Suprapubic skin (tissue), 4 donors: ENCODE data around the gene CCDC9. TPM values are rescaled to one million over a fixed set of nuclear protein-coding genes. Genes with fewer than 3 reads are reported as not detected.

Source experiments
- DNase-seq, 2 donors: peaks; one replicate each; pipeline ENCODE4 v3.0.0-alpha.2; 2019; ENCODE audit warnings: low spot score in 2 of 2
- H3K27ac ChIP-seq: fragments of 200-600 bp; sonication (generic); one replicate; pipeline ENCODE4 v1.5.1; 2019
- H3K27me3 ChIP-seq: fragments of 200-600 bp; sonication (generic); one replicate; pipeline ENCODE4 v1.5.1; 2019
- H3K36me3 ChIP-seq: fragments of 200-600 bp; sonication (generic); one replicate; pipeline ENCODE4 v1.5.1; 2019
- H3K4me1 ChIP-seq: fragments of 200-600 bp; sonication (generic); one replicate; pipeline ENCODE4 v1.5.1; 2019
- H3K4me3 ChIP-seq: fragments of 200-600 bp; sonication (generic); one replicate; pipeline ENCODE4 v1.5.1; 2019; ENCODE audit warnings: mild to moderate bottlenecking
- H3K9me3 ChIP-seq: fragments of 200-600 bp; sonication (generic); one replicate; pipeline ENCODE4 v1.5.1; 2019
- CTCF ChIP-seq, 2 donors: fragments of 200-600 bp in 1 of 2; fragments of 450-650 bp in 1 of 2; sonication (generic) in 1 of 2; IDR thresholded peaks; one replicate each; pipeline ENCODE4 v1.5.1; 2016 to 2019; ENCODE audit warnings: antibody characterized with exemption in 2 of 2, mild to moderate bottlenecking in 1 of 2, moderate library complexity in 1 of 2
- EP300 ChIP-seq: sonication (generic); formaldehyde crosslinking; IDR thresholded peaks from one replicate; pipeline ENCODE4 v1.6.1; 2017; ENCODE audit warnings: antibody characterized with exemption
- POLR2A ChIP-seq, 2 donors: fragments of 450-650 bp; IDR thresholded peaks; one replicate each; pipeline ENCODE4 v1.6.1; 2017; ENCODE audit warnings: antibody characterized with exemption in 2 of 2, mild to moderate bottlenecking in 2 of 2, moderate library complexity in 2 of 2
- POLR2AphosphoS5 ChIP-seq, 3 donors: sonication (generic); formaldehyde crosslinking; IDR thresholded peaks; one replicate each; pipeline ENCODE4 v1.6.1; 2017; ENCODE audit warnings: antibody characterized with exemption in 3 of 3
- WGBS: methylation state at CpG from one replicate; pipeline ENCODE4 v1.1.5; 2018; 5-methylcytosine and 5-hydroxymethylcytosine counted together
- total RNA-seq, 4 donors: library from RNA; depleted of rRNA; stranded (reverse); fragments of >200 nt; gene quantifications; one replicate each; pipeline ENCODE4 v1.1.0, GENCODE V29; 2016

Gene CCDC9
- total RNA-seq, 4 donors from 2014 or later = 24.6 to 33.2 (median 27.4) TPM

GRCh38 chr19:47306303-47306702 is 50.0 kb downstream of the CCDC9 start:
- DNase-seq = no peak
- Histone ChIP-seq H3K36me3 (no peaks in the 10 kb centered on the region), H3K4me1 (peaks cover 11% of the 10 kb centered on the region), H3K27me3 (peaks cover 9% of the 10 kb centered on the region), H3K27ac (no peak overlapping the region), H3K4me3 (no peak overlapping the region), H3K9me3 (no peaks in the 10 kb centered on the region)
- TF ChIP-seq POLR2AphosphoS5 (IDR thresholded peaks at IDR 0.05) = no peak
- TF ChIP-seq EP300 = no peak
- no peak for TF ChIP-seq POLR2A (IDR thresholded peaks at IDR 0.05)
- TF ChIP-seq CTCF (IDR thresholded peaks at IDR 0.05) = no peak
- WGBS = 88% methylated on average over 3 of the region's 3 CpGs

GRCh38 chr19:47309038-47309437 is 52.7 kb downstream of the CCDC9 start:
- Histone ChIP-seq H3K9me3 (no peaks in the 10 kb centered on the region), H3K27me3 (peaks cover 13% of the 10 kb centered on the region), H3K4me1 (peaks cover 11% of the 10 kb centered on the region), H3K36me3 (no peaks in the 10 kb centered on the region), H3K4me3 (no peak overlapping the region), H3K27ac (no peak overlapping the region)
- no peak for DNase-seq
- TF ChIP-seq POLR2AphosphoS5 (IDR thresholded peaks at IDR 0.05) (no peak), EP300 (no peak)
- WGBS = 42% methylated on average over 8 of the region's 8 CpGs

- WGBS = 44% methylated on average over 12 of the region's 12 CpGs
- DNase-seq = no peak
- TF ChIP-seq POLR2A (IDR thresholded peaks at IDR 0.05) (no peak), CTCF (IDR thresholded peaks at IDR 0.05) (no peak), POLR2AphosphoS5 (IDR thresholded peaks at IDR 0.05) (no peak)
- Histone ChIP-seq H3K4me3 (peak within 1 kb of the TSS; percentile 12), H3K9me3 (no peaks in the 10 kb centered on the region), H3K36me3 (no peaks in the 10 kb centered on the region), H3K4me1 (peaks cover 11% of the 10 kb centered on the region), H3K27ac (no peak within 1 kb of the TSS), H3K27me3 (peaks cover 13% of the 10 kb centered on the region)
Measured at GRCh38 chr19:47309608-47310007, 53.3 kb downstream of the CCDC9 start, which contains the start of gene C5AR1. Gene C5AR1, plus strand, starts transcription at chr19:47309861. Its CDS starts 35 bp downstream, at chr19:47309896.

DNA sequence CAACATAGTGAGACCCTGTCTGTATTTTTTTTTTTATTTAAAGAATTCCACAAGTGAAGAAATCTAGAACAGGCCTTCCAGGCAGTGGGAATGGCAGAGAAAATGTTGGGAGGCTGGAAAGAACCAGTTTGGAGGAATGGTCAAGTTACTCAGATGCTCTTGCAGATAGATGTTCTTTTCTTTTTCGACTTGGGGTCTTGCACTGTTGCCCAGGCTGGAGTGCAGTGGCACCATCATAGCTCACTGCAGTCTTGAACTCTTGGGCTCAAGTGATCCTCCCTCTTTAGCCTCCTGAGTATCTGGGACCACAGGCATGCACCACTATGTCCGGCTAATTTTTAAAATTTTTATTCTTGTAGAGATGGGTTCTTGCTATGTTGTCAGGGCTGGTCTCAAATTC is 54.0 kb downstream of the CCDC9 start:
- Histone ChIP-seq H3K4me3 (peak overlapping the region; percentile 12), H3K27ac (no peak overlapping the region), H3K27me3 (peaks cover 13% of the 10 kb centered on the region), H3K9me3 (no peaks in the 10 kb centered on the region), H3K36me3 (no peaks in the 10 kb centered on the region), H3K4me1 (peaks cover 6% of the 10 kb centered on the region)
- no peak for TF ChIP-seq EP300
- no peak for TF ChIP-seq POLR2A (IDR thresholded peaks at IDR 0.05)
- TF ChIP-seq POLR2AphosphoS5 (IDR thresholded peaks at IDR 0.05) = no peak
- TF ChIP-seq CTCF (IDR thresholded peaks at IDR 0.05) = no peak
- DNase-seq = no peak
- WGBS = 74% methylated on average over 2 of the region's 2 CpGs

DNA sequence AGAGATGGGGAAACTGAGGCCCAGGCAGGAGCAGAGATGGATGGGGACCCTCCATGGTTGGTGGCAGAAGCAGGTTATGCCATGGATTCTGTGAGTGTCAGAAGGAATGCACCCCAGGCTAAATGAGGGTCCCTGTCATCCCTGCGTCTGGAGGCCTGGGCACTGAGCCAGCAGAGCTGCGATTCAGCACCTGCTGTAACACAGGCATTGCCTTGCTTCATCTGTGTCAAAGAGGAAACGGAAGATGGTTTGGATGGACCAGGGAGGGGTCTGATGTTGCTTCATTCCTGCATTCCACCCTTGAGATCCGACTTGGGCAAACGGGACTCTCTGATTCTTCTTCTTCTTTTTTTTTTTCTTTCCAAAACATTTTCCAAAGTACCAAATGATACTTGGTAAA is 54.5 kb downstream of the CCDC9 start:
- DNase-seq = no peak
- H3K4me3 ChIP-seq = peak overlapping the region; percentile 12
- H3K36me3 ChIP-seq = no peaks in the 10 kb centered on the region
- WGBS = 13% methylated on average over 5 of the region's 5 CpGs
- H3K27me3 ChIP-seq = peaks cover 13% of the 10 kb centered on the region
- TF ChIP-seq POLR2AphosphoS5 (IDR thresholded peaks at IDR 0.05) (no peak), CTCF (IDR thresholded peaks at IDR 0.05) (no peak), POLR2A (IDR thresholded peaks at IDR 0.05) (no peak), EP300 (no peak)
- H3K4me1 ChIP-seq = peaks cover 4% of the 10 kb centered on the region
- H3K27ac ChIP-seq = no peak overlapping the region
- no peaks in the 10 kb centered on the region for H3K9me3 ChIP-seq
